Small intestine (tissue), 7 donors: ENCODE results near the gene PDE9A. TPM values are rescaled to one million over a fixed set of nuclear protein-coding genes. Genes with fewer than 3 reads are reported as not detected.

Experiments used
- DNase-seq, 2 donors: peaks; one replicate each; pipeline versions ENCODE4 v3.0.0 to v3.0.0-alpha.2; 2013
- FAIRE-seq: peaks from 2 replicates; lab custom pipeline; 2012; peaks lifted over from hg19 to GRCh38; lab: Jason Lieb, UNC
- H3K27ac ChIP-seq, 3 donors: one replicate each; pipeline ENCODE4 v1.5.1; 2013; ENCODE audit warnings: low read length in 2 of 3, mild to moderate bottlenecking in 2 of 3, control low read depth in 1 of 3, inconsistent platforms in 1 of 3, low read depth in 1 of 3, moderate library complexity in 1 of 3
- H3K27me3 ChIP-seq, 3 donors: one replicate each; pipeline ENCODE4 v1.6.1; 2013; ENCODE audit warnings: low read length in 3 of 3, inconsistent platforms in 1 of 3; ENCODE audit not compliant: control insufficient read depth in 3 of 3, insufficient read depth in 3 of 3
- H3K36me3 ChIP-seq, 3 donors: one replicate each; pipeline ENCODE4 v1.6.1; 2013; ENCODE audit warnings: low read length in 3 of 3, inconsistent platforms in 1 of 3, low read depth in 1 of 3, mild to moderate bottlenecking in 1 of 3, moderate library complexity in 1 of 3; ENCODE audit not compliant: control insufficient read depth in 3 of 3, insufficient read depth in 2 of 3
- H3K4me1 ChIP-seq, 3 donors: one replicate each; pipeline ENCODE4 v1.6.1; 2013; ENCODE audit warnings: low read length in 2 of 3, inconsistent platforms in 1 of 3, low read depth in 1 of 3, mild to moderate bottlenecking in 1 of 3, moderate library complexity in 1 of 3; ENCODE audit not compliant: control insufficient read depth in 3 of 3, insufficient read depth in 2 of 3
- H3K4me3 ChIP-seq, 3 donors: one replicate each; pipeline ENCODE4 v1.5.1; 2013; ENCODE audit warnings: low read length in 3 of 3, control low read depth in 1 of 3, inconsistent platforms in 1 of 3, low read depth in 1 of 3, mild to moderate bottlenecking in 1 of 3, moderate library complexity in 1 of 3
- H3K9me3 ChIP-seq, 2 donors: one replicate each; pipeline ENCODE4 v1.6.1; 2013; ENCODE audit warnings: low read depth in 1 of 2, low read length in 1 of 2; ENCODE audit not compliant: control insufficient read depth in 2 of 2, insufficient read depth in 1 of 2
- WGBS, 3 donors: extraction: QIAGEN DNeasy Blood & Tissue Kit; methylation state at CpG; one replicate each; pipeline ENCODE4 v1.1.7; 2013; 5-methylcytosine and 5-hydroxymethylcytosine counted together
- polyA plus RNA-seq, 4 donors: library from polyadenylated mRNA; stranded (reverse) in 3 of 4; unstranded in 1 of 4; fragments of 200-250 nt in 3 of 4; fragments of 120-200 nt in 1 of 4; gene quantifications; one replicate each; pipeline versions ENCODE4 v1.2.1 to v1.2.3, GENCODE V29; 2013
- donor health status: healthy with polysubstance abuse.
- donor health status: control.
- donor health status: control.
- donor health status: Bipolar disorder and iron deficiency.
- donor health status: healthy.

Gene PDE9A
- polyA plus RNA-seq, 4 donors: 31.0 to 96.6 (median 49.6) TPM

DNA sequence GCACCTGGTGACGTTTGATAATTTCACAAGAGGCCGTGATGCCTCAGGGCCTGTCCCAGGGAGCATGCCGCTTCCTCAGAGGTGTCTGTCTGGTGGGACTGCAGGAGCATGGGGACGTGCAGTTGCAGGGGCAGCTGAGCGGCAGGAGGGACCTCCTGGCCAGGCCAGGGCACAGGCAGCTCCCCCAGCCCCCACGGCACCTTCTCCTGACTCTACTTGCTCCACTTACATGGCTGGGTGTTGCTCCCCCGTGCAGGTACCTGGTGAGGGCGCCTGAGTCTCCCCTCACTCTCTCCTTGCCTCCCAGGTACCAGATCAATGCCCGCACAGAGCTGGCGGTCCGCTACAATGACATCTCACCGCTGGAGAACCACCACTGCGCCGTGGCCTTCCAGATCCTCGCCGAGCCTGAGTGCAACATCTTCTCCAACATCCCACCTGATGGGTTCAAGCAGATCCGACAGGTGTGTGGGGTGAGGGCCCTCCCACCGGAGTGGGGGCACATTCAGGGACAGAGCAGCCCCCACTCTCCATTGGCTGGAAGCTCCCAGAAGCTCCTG lies 108.4 kb downstream of the PDE9A start:
- H3K4me3 ChIP-seq: no peak overlapping the region
- H3K27me3 ChIP-seq: no peaks in the 10 kb centered on the region
- DNase-seq: no peak
- WGBS, 3 donors: 83 to 93% (median 92%) methylated on average over 18 of the region's 18 CpGs
- H3K9me3 ChIP-seq: no peaks in the 10 kb centered on the region
- H3K27ac ChIP-seq: peak overlapping the region in 2 of 3 donors; percentile 2 to 90
- FAIRE-seq: no peak
- peaks cover 0 to 79% (median 0%) of the 10 kb centered on the region in 3 donors for H3K36me3 ChIP-seq
- H3K4me1 ChIP-seq: peaks cover 0 to 39% (median 6%) of the 10 kb centered on the region in 3 donors

DNA sequence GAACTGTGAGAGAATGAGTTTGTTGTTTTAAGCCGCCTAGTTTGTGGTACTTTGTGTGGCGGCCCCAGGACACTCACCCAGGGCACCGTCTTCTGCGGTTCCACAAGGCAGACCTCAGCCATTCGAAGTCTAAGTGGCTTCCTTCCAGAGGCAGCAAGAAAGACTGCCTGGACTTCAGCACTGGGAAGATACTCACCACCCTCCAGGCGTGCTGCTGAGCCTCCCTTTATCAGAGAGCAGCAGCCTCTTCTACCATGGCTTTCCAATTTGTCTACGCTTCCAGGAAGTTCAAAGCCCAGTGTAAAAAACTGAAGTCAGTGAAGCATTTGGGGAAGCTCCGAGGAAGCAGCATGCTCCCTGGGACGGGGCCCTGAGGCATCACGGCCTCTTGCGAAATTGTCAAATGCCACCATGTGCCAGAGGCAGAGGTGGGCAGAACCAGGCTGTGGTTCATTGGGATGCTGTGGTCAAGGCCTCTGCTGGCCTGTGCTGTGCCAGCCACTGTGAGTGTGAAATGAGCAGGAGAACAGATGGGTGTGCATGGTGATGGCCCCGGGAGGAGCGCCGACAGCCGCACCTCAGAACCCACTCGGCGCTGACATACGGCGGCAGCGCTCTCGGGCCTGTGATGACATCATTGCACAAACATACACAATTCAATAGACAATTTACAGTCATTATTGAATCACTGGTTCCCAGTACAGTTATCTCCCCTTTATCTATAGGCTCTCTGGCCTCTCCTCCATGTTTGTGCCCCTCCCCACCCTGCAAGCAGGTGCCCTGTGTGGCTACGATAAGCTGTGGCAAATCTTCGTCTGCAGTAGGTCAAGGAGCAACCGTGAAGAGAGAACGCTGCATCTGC lies 110.4 kb downstream of the PDE9A start:
- Histone ChIP-seq H3K36me3 (peaks cover 0 to 80% (median 0%) of the 10 kb centered on the region in 3 donors), H3K27me3 (no peaks in the 10 kb centered on the region), H3K27ac (peak overlapping the region in 2 of 3 donors; percentile 61 to 64), H3K4me3 (no peak overlapping the region), H3K4me1 (peaks cover 0 to 39% (median 6%) of the 10 kb centered on the region in 3 donors), H3K9me3 (no peaks in the 10 kb centered on the region)
- DNase-seq: peak; percentile 33 to 70
- FAIRE-seq: no peak
- WGBS, 3 donors: 44 to 76% (median 46%) methylated on average over 25 of the region's 25 CpGs

- peak overlapping the region in 1 of 3 donors; percentile 28 for H3K27ac ChIP-seq
- DNase-seq: no peak
- 77 to 92% (median 82%) methylated on average over 9 of the region's 9 CpGs for WGBS, 3 donors
- H3K4me1 ChIP-seq: peaks cover 0 to 39% (median 6%) of the 10 kb centered on the region in 3 donors
- no peak overlapping the region for H3K4me3 ChIP-seq
- peaks cover 0 to 82% (median 5%) of the 10 kb centered on the region in 3 donors for H3K36me3 ChIP-seq
- FAIRE-seq: no peak
- H3K27me3 ChIP-seq: no peaks in the 10 kb centered on the region
- no peaks in the 10 kb centered on the region for H3K9me3 ChIP-seq
Measured at GRCh38 chr21:42764443-42764760, 111.0 kb downstream of the PDE9A start.

DNA sequence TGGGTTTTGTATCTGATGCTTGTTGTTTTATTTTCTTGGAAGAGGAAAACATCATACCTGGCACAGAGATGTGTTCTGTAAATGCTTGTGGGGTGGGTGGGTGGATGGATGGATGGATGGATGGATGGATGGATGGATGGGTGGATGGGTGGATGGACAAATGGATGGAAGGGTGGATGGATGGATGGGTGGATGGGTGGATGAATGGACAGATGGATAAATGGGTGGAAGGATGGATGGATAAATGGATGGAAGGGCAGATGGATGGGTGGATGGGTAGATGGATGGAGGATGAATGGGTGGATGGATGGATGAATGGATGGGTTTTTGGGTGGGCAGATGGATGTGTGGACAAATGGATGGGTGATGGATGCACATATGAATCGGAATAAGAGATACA lies 111.5 kb downstream of the PDE9A start:
- H3K9me3 ChIP-seq: no peaks in the 10 kb centered on the region
- H3K27me3 ChIP-seq: no peaks in the 10 kb centered on the region
- peaks cover 0 to 87% (median 8%) of the 10 kb centered on the region in 3 donors for H3K36me3 ChIP-seq
- DNase-seq (no peak), FAIRE-seq (no peak)
- no peak overlapping the region for H3K27ac ChIP-seq
- H3K4me1 ChIP-seq: peaks cover 0 to 38% (median 4%) of the 10 kb centered on the region in 3 donors
- WGBS, 3 donors: 88 to 95% (median 91%) methylated on average over 1 of the region's 1 CpG
- H3K4me3 ChIP-seq: no peak overlapping the region

GRCh38 chr21:42765656-42766055 lies 112.2 kb downstream of the PDE9A start:
- Histone ChIP-seq H3K27me3 (no peaks in the 10 kb centered on the region), H3K27ac (no peak overlapping the region), H3K4me3 (no peak overlapping the region), H3K36me3 (peaks cover 0 to 88% (median 8%) of the 10 kb centered on the region in 3 donors), H3K4me1 (peaks cover 0 to 30% (median 4%) of the 10 kb centered on the region in 3 donors), H3K9me3 (no peaks in the 10 kb centered on the region)
- no peak for FAIRE-seq
- DNase-seq: no peak
- 91 to 94% (median 93%) methylated on average over 4 of the region's 4 CpGs for WGBS, 3 donors

DNA sequence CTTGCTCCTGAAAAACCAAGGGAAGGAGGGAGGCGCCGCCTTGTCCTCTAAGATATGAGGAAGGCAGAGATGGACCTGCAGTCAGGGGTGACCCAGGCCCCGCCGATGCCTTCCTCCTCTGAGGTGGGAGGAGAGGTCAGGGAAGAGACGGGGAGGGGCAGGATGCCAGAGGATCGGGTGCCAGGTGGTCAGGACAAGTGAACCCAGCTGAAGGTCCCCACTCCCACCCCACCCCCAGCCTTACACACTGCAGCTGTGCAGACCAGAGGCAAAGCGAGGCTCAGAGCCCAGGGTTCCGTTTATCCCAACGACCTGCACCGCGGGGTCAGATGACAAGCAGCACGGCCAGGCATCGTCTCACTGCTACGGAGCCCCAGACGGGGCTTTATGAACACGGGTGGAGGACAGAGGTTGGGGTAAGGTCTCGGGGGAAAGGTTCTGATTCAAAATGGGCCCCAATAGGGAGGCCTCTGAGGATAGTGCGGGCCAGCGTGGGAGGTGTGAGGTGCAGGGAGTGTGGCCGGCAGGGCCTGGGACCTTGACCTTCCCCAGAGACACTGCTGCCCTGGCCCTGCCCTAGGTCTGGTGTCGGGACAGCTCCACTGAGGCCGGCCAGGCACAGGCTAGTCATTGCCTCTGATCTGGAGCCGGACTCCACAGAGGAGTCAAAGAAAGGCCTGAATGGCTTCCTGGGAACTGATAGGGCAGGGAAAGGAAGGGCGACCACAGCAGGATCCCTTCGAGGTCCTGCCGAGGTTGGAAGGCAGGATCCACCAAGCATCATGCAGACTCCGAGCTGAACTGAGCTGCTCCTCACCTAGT lies 113.5 kb downstream of the PDE9A start:
- no peak for FAIRE-seq
- H3K9me3 ChIP-seq: no peaks in the 10 kb centered on the region
- H3K4me1 ChIP-seq: peaks cover 0 to 17% (median 4%) of the 10 kb centered on the region in 3 donors
- H3K36me3 ChIP-seq: peaks cover 0 to 93% (median 10%) of the 10 kb centered on the region in 3 donors
- H3K27me3 ChIP-seq: no peaks in the 10 kb centered on the region
- no peak for DNase-seq
- 86 to 93% (median 90%) methylated on average over 25 to 27 of the region's 27 CpGs for WGBS, 3 donors
- H3K27ac ChIP-seq: no peak overlapping the region
- no peak overlapping the region for H3K4me3 ChIP-seq

GRCh38 chr21:42767561-42767835 lies 114.1 kb downstream of the PDE9A start:
- H3K27ac ChIP-seq: no peak overlapping the region
- FAIRE-seq (no peak), DNase-seq (no peak)
- WGBS, 3 donors: 90 to 96% (median 92%) methylated on average over 8 of the region's 8 CpGs
- H3K4me3 ChIP-seq: no peak overlapping the region
- no peaks in the 10 kb centered on the region for H3K9me3 ChIP-seq
- no peaks in the 10 kb centered on the region for H3K27me3 ChIP-seq
- H3K36me3 ChIP-seq: peaks cover 0 to 93% (median 11%) of the 10 kb centered on the region in 3 donors
- H3K4me1 ChIP-seq: peaks cover 0 to 14% (median 4%) of the 10 kb centered on the region in 3 donors
